Anterior cingulate cortex (tissue), 58 donors: ENCODE measurements around the gene ZNF583.

Source experiments
- DNase-seq, 58 donors: peaks; one replicate each; lab custom pipeline; 2025; lab: John Stamatoyannopoulos, UW

Gene ZNF583

DNA sequence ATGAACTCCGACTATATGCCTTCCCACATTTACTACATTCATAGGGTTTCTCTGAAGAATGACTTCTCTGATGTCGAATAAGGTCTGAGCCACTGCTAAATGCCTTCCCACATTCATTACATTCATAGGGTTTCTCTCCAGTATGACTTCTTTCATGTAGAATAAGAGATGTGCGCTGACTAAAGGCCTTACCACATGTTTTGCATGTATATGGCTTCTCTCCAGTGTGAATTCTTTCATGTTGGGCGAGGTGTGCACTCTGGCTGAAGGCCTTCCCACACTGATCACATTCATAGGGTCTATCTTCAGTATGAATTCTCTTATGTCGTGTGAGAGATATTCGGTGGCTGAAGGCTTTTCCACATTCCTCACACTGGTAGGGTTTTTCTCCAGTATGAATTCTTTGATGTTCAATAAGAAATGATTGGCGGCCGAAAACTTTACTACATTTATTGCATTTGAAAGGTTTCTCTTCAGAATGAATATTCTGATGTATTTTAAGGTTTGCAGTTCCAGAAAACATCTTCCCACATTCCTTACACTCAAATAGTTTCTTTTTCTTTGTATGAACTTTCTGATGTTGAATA is 37.2 kb downstream of the ZNF583 start:
- DNase-seq = no peak

GRCh38 chr19:56474308-56474707 is 70.2 kb downstream of the ZNF583 start:
- DNase-seq = no peak

- peak in 1 of 58 donors; percentile 19 for DNase-seq
These were observed 72.0 kb downstream of the ZNF583 start for GRCh38 chr19:56476093-56476492.
